Rectal smooth muscle tissue (tissue), 1 donor: Measurements from ENCODE around the gene MEF2A.
A peak's percentile ranks its signal among the peaks of the same experiment; 100 is the strongest.
"Not testable (repeated sequence)": the region's sequence is repeated elsewhere in the genome, so short reads cannot be mapped to it uniquely, and the experiment has no call there.

Experiments used
- H3K27ac ChIP-seq: one replicate; pipeline ENCODE4 v1.7.0; 2013; ENCODE audit warnings: low read depth, low read length, inconsistent platforms
- H3K27me3 ChIP-seq: one replicate; pipeline ENCODE4 v1.7.0; 2013; ENCODE audit warnings: low read length; ENCODE audit not compliant: control insufficient read depth, insufficient read depth
- H3K36me3 ChIP-seq: one replicate; pipeline ENCODE4 v1.7.0; 2013; ENCODE audit warnings: low read length; ENCODE audit not compliant: control insufficient read depth, insufficient read depth
- H3K4me1 ChIP-seq: one replicate; pipeline ENCODE4 v1.7.0; 2013; ENCODE audit warnings: low read length; ENCODE audit not compliant: control insufficient read depth, insufficient read depth
- H3K4me3 ChIP-seq: one replicate; pipeline ENCODE4 v1.7.0; 2013; ENCODE audit warnings: low read length
- H3K9ac ChIP-seq: one replicate; pipeline ENCODE4 v1.7.0; 2013; ENCODE audit warnings: low read length

MEF2A gene

DNA sequence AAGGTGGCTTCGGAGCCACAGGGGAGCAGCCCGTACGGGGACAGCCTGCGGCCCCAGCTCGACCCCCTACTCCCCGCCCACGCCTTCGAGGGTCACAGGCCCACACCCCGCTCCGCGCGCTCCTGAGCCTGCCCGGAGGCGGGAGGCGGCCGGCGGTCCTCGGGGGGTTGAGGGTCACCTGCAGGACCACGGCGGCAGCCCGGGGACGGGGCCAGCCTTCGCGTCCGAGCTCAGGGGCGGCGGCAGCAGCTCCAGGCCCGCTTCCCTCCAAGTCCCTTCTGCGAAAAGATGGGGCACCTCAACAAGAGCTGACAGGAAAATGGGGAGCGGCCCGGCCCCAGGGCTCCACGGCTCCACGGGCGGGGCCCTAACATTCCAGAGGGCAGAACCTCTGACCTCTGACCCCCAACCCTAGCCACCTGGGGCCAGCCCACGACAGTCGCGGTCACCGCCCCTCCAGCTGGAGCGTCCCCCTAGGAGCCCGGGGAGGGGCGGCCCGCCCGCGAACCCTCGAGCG, 167.0 kb downstream of the MEF2A start:
- Histone ChIP-seq H3K27me3 (no peaks in the 10 kb centered on the region), H3K36me3 (peaks cover 5% of the 10 kb centered on the region), H3K9ac (peak overlapping the region; percentile 68), H3K4me1 (no peaks in the 10 kb centered on the region), H3K4me3 (peak overlapping the region; percentile 81), H3K27ac (peak overlapping the region; percentile 84)

DNA sequence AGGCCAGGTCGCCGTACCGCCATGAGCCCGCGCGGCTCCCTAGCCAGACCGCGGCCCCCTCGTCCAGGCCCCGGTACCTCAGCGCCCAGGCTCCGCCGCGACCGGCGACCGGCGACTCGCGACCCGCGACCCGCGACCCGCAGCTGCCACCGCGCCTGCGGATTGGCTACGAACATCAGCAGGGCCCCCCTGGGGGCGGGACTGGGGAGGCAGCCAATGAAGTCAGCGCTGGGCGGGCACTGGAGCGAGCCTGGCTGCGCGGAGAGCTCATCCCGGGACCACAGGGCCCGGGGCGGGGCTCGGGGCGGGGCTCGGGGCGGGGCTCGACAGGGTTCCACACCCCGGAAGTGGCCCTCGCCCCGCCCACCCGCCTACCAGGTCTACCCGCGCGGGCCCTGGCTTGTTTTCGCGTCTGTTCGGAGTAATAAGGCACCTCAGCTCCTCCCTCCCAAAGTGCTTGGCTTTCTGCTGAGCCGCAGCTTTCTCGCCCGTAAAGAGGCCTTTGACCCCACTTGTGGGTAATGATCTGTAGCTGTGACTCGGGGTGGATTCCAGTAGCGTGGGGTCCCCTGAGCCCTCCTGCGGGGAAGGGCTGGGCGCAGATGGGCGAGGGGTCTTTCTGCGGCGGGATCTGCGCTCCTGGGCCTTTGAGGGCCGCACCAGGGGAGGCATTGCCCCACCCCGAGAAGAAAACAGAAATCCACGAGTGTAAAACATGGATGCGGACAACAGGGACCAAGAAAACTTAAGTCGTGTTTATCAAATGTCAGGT, 167.7 kb downstream of the MEF2A start, which contains the start of gene LYSMD4:
LYSMD4 (minus strand) TSS at position 170 of the 772 bp plus-strand sequence. CDS start 1,438 bp downstream, outside the sequence.
- Histone ChIP-seq H3K27me3 (no peaks in the 10 kb centered on the region), H3K9ac (peak within 1 kb of the TSS; percentile 68), H3K27ac (peak within 1 kb of the TSS; percentile 97), H3K4me1 (no peaks in the 10 kb centered on the region), H3K36me3 (peaks cover 5% of the 10 kb centered on the region), H3K4me3 (peak within 1 kb of the TSS; percentile 85)

DNA sequence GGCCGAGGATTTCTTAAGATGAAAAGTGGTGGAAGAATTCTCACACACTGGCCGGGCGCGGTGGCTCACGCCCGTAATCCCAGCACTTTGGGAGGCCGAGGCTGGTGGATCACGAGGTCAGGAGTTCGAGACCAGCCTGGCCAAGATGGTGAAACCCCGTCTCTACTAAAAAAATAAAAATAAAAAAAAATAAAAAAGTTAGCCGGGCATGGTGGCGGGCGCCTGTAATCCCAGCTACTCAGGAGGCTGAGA, 168.2 kb downstream of the MEF2A start:
- Histone ChIP-seq H3K27ac (peak overlapping the region; percentile 97), H3K9ac (peak overlapping the region; percentile 38), H3K4me3 (peak overlapping the region; percentile 85)
- H3K36me3 ChIP-seq, H3K27me3 ChIP-seq, H3K4me1 ChIP-seq: not testable (repeated sequence)

DNA sequence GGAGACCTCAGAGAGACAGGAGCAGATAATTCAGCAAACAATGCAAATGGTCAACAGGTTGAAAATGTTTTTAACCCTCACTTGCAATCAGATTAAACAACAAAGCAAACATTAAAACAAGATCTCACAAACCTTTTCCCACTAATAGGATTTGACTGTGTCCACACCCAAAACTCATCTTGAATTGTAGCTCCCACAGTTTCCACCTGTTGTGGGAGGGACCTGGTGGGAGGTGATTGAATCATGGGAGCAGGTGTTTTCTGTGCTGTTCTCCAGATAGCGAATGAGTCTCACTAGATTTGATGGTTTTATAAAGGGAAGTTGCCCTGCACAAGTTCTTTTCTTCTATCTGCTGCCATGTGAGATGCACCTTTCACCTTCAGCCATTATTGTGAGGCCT, 168.8 kb downstream of the MEF2A start:
- H3K4me1 ChIP-seq: no peaks in the 10 kb centered on the region
- H3K27me3 ChIP-seq: no peaks in the 10 kb centered on the region
- no peak overlapping the region for H3K27ac ChIP-seq
- no peak overlapping the region for H3K9ac ChIP-seq
- no peaks in the 10 kb centered on the region for H3K36me3 ChIP-seq
- no peak overlapping the region for H3K4me3 ChIP-seq

DNA sequence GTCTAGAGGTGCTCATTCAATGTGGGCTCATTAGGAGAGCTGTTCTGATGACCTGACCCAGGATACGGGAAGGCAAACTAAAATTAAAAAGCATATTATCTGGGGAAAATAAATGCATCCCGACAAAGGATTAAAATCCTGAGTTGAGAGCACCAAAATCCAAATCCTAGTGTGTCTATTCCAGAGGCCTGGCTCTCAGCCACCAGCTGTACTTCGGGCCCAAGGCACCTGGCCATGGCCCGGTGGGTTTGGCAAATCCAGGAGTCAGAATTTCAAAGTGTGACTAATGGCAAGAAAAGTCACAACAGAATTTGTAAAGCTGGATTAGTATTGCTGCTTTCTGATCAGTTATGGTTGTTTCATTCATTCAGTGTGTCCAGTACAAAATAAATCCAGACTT, 170.1 kb downstream of the MEF2A start:
- H3K27me3 ChIP-seq: no peaks in the 10 kb centered on the region
- H3K4me1 ChIP-seq: no peaks in the 10 kb centered on the region
- H3K36me3 ChIP-seq: no peaks in the 10 kb centered on the region
- no peak overlapping the region for H3K9ac ChIP-seq
- H3K4me3 ChIP-seq: no peak overlapping the region
- no peak overlapping the region for H3K27ac ChIP-seq

DNA sequence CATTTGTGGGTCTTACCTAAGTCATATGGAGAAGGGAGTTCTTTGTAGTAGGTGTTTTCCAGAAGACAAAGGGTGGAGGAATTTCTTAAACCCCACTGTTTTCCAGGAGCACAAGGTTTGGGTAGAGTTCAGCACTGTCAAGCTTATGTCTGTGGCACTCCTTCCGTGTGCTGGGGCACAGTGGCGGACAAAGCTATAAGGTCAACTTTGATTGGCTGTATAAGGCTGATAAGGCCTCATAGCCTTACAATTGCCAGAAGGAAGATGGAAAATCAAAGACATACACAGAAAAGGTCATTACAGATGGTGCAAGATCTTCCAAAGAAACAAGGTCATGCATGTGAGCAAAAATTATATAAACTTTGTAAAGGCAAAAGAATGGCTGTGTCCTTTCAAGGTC, 170.9 kb downstream of the MEF2A start:
- H3K27ac ChIP-seq: no peak overlapping the region
- H3K27me3 ChIP-seq: no peaks in the 10 kb centered on the region
- no peaks in the 10 kb centered on the region for H3K36me3 ChIP-seq
- no peaks in the 10 kb centered on the region for H3K4me1 ChIP-seq
- H3K4me3 ChIP-seq: no peak overlapping the region
- no peak overlapping the region for H3K9ac ChIP-seq

DNA sequence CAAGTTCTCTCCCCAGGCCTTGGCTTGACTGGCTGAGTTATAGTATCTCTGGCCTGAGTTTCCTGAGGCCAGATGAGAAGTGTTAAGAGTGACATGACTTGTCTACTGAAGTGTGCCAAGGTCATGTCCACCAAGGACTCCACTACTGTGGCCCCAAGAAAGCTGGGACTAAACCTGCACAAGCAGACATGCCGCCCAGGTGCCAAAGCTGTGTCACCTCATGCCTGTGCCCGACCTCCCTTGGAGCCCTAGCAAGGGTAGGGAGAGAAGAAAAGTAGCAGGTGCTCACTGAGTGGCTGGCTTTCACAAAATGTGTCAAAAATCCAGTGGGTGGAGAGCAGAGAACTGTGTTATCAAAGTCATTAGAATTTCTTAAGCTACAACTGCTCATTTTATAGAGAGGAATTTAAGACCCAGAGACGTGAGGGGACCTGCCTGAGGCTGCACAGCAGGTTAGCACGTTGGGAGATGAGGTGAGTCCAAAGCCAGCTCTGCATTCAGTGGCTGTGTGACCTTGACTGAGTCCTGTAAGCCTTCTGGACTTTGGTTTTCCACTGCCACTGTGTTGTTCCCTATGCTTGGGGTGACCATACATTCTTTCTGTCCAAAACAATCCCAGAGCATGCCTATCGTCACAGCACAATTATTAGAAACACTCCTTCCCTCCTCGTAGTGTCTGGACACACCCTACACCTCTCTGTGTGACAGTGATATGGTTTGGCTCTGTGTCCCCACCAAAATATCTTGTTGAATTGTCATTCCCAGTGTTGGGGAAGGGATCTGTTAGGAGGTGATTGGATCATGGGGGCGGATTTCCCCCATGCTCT, 172.4 kb downstream of the MEF2A start:
- Histone ChIP-seq H3K27me3 (no peaks in the 10 kb centered on the region), H3K4me3 (no peak overlapping the region), H3K4me1 (no peaks in the 10 kb centered on the region), H3K27ac (no peak overlapping the region), H3K36me3 (no peaks in the 10 kb centered on the region), H3K9ac (no peak overlapping the region)

DNA sequence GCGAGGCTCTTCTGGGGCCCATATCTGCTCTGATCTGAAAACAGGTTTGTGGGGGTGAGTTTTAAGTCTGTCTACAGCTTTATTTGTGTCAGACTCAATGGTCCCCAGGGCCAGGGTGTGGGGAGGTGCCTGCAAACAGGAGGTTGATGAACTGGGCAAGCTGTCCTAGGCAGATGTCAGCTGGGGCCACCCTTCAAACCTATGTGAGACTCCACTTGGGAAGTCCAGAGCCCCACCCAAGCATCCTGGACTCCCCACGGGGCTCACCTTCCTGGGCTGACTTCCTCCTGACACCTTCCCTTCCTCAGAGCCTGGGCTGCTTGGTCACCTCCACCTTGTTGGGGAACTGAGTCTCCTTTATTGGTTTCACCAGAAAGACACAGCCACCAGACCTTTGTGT, 176.1 kb downstream of the MEF2A start:
- Histone ChIP-seq H3K27me3 (no peaks in the 10 kb centered on the region), H3K9ac (no peak overlapping the region), H3K4me1 (no peaks in the 10 kb centered on the region), H3K36me3 (no peaks in the 10 kb centered on the region), H3K4me3 (no peak overlapping the region), H3K27ac (no peak overlapping the region)

DNA sequence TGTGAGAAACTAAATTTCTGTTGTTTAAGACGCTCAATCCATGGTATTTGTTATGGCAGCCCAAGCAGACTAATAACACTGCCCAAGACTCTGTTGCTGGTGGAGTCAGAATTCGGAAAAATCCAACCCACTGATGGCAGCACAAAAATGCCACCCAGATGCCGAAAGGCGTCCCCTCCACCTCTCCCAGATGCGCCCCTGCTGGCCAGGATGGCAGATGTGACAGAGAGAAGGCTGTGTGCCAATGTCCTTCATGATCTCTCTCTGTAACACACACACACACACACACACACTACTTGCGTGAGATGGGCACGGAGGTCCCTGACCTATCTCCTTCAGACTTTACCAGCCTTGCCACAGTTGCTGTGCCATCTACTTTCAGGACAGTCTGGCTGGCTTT, 178.4 kb downstream of the MEF2A start:
- H3K27me3 ChIP-seq: no peaks in the 10 kb centered on the region
- H3K4me1 ChIP-seq: no peaks in the 10 kb centered on the region
- no peak overlapping the region for H3K27ac ChIP-seq
- no peak overlapping the region for H3K4me3 ChIP-seq
- no peak overlapping the region for H3K9ac ChIP-seq
- H3K36me3 ChIP-seq: no peaks in the 10 kb centered on the region

DNA sequence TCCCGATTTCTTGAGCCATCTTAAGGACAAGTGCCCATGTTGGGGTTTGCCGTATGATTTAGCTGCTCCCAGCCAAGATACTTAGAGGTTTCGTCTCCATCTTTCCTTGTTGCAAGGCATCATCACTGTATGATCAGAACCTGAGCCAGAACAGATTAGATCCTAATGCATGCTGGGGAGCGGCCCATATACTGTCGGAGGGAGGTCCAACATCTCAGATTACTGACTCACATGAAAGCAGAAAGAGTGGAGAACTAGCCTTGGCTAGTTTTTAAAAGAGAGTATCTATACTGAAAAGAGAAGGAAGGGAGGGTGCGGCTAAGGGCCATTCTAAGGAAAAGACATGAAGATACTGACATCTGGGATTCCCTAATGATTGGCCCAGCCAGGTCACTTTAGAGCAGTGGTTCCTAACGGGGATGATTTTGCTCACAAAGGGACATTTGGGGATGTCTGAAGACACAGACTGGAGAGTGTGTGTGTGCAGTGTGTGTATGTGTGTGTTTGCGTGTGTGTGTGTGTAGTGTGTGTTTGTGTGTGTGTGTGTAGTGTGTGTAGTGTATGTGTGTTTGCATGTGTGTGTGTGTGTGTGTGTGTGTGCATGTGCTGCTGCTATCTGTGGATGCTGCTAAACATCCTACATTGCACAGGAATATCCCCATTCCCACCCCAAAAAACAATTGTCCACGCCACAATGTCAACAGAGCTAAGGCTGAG, 179.7 kb downstream of the MEF2A start:
- no peaks in the 10 kb centered on the region for H3K4me1 ChIP-seq
- no peaks in the 10 kb centered on the region for H3K27me3 ChIP-seq
- H3K27ac ChIP-seq: no peak overlapping the region
- no peak overlapping the region for H3K9ac ChIP-seq
- no peaks in the 10 kb centered on the region for H3K36me3 ChIP-seq
- H3K4me3 ChIP-seq: no peak overlapping the region

DNA sequence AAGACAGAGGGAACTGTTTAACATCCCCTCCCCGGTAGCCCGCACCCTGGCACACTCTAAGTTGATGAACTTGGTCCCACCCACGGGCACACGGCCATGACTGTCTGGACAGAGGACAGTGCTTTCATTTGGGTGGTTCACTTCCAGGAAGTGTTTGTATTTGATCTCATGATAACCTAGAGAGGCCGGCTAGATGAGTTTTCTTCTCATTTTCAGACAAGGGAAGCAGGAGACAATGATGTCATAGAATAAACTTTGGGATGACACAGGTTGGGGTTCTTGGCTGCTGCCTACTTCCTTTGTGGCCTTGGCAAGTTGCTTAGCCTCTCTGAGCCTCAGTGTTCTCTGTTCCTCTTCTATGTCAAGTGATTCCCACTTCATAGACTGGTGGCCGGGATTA, 183.6 kb downstream of the MEF2A start:
- Histone ChIP-seq H3K9ac (no peak overlapping the region), H3K4me3 (no peak overlapping the region), H3K36me3 (no peaks in the 10 kb centered on the region), H3K27ac (no peak overlapping the region), H3K27me3 (no peaks in the 10 kb centered on the region), H3K4me1 (no peaks in the 10 kb centered on the region)

DNA sequence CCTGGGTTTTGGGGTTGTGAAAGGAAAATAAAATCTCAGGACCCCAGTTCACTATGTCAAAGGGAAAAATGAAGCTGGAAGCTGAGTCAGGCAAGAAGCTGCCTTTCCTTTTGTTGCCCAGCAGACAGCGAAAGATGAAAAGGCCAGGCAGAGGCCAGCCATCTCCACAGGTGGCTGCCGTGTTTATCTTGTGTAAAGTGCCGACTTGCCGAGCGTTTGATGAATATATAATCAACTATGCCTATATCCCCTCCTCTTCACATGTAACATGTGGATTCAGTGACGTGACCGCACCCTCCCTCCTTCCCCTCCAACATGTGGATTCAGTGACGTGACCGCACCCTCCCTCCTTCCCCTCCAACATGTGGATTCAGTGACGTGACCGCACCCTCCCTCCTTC, 184.5 kb downstream of the MEF2A start:
- not testable (repeated sequence) for H3K4me1 ChIP-seq, H3K4me3 ChIP-seq, H3K36me3 ChIP-seq, H3K9ac ChIP-seq, H3K27me3 ChIP-seq, H3K27ac ChIP-seq
